ENCODE measurements around the gene GTF2H2C.
"Not testable (repeated sequence)": the region's sequence is repeated elsewhere in the genome, so short reads cannot be mapped to it uniquely, and the experiment has no call there.

GTF2H2C gene

DNA sequence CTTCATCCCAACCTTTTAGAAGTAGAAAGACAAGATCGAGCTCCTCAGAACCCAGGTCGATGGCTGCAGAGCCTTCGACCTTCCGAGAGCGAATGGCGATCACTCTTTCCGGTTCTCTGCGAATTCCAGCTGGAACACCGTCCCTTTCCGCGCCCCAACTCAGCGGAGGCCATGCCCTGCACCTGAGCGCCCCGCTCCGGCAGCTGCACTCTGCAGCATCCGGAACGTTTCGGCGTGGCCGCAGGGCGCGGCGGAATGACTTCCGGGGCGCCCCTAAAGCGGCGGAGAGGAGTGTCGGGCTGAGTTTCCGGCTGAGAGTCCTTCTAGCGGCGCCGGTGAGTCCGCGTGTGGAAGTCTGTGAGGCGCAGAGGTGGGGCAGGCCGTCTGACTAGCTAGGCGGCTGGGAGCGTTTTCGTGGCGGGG is at the start of gene GTF2H2C:
GTF2H2C (plus strand) TSS at position 284 of the 423 bp plus-strand sequence. CDS start 4,942 bp downstream, outside the sequence.
- peak; percentile 55 for DNase-seq (ENCODE audit: low read depth)

DNA sequence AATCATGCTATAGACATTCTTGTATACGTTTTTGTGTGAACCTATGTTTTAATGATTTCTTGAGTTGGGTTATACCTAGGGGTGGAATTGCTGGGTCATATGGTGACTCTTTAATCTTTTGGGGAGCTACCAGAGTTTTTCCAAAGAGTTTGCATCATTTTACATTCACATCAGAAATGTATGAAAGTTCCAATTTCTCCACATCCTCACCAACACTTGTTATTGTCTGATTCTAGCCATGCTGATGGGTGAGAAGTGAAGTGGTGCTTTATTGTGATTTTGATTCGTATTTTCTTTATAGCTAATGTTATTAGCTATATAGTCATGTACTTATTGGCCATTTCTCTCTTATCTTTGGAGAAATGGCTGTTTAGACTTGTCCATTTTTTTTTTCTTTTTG is 49.3 kb upstream of the GTF2H2C start:
- no peak for DNase-seq (ENCODE audit: low read depth)

DNA sequence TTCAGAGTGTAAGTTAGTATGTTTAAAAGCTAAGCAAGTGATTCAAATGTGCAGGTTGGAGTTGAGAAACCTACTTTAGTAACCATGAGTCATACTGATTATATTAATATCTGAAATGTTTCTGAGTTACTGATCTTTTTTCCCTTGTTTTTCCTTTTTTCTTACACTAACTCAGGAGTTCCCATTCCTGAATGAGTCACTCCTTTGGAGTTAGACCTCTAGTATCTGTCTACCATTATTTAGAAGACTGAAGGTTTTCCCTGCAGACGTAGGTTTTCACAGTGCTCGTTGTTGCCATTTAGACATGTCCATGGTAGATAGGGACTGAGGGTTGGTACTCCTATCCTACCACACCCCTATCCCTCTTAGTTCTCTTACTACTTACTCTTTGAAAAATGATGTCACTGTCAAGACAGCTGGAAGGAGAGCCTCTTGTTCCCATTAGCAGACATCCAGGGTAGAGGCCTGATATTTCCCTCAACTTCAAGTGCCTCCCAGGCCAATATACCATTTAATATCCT is 47.2 kb upstream of the GTF2H2C start:
- DNase-seq (ENCODE audit: low read depth) = no peak

DNA sequence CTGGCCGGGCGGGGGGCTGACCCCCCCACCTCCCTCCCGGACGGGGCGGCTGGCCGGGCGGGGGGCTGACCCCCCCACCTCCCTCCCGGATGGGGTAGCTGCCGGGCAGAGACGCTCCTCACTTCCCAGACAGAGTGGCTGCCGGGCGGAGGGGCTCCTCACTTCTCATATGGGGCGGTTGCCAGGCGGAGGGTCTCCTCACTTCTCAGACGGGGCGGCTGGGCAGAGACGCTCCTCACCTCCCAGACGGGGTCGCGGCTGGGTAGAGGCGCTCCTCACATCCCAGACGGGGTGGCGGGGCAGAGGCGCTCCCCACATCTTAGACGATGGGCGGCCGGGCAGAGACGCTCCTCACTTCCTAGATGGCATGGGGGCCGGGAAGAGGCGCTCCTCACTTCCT is 44.4 kb upstream of the GTF2H2C start:
- DNase-seq (ENCODE audit: low read depth) = not testable (repeated sequence)

DNA sequence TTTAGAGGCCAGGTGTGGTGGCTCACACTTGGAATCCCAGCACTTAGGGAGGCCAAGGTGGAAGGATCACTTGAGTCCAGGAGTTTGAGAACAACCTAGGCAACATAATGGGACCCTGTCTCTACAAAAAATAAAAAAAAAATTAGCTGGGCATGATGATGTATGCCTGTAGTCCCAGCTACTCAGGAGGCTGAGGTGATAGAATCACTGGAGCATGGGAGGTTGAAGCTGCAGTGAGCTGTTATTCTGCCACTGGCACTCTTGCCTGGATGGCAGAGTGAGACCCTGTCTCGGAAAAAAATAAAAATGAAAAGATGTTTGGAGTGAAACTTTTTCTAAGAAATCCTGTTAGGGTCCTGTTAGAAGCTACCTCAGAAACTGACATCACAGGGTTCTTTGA is 43.2 kb upstream of the GTF2H2C start:
- DNase-seq (ENCODE audit: low read depth) = no peak

DNA sequence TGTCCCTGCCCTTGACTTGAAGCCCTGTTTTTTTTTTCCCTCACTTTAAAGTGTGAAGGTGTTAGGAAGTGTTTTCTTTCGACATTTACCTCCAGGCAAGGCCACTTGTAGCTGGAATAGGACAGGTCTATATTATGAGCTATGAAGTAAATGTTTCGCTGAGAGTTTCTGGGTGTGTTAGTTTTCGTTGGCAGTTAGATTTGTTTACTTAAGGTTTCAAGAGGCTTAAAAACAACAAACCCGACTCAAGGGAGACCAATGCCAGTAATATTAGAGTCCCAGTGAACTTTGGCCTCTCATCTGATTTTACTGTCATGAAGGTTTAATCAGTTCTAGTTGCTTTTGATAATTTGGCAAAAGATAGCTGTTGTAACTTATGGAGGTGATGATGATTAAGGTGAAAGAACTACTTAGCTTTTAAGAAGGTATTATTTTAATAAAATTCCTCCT is 42.2 kb upstream of the GTF2H2C start:
- no peak for DNase-seq (ENCODE audit: low read depth)

DNA sequence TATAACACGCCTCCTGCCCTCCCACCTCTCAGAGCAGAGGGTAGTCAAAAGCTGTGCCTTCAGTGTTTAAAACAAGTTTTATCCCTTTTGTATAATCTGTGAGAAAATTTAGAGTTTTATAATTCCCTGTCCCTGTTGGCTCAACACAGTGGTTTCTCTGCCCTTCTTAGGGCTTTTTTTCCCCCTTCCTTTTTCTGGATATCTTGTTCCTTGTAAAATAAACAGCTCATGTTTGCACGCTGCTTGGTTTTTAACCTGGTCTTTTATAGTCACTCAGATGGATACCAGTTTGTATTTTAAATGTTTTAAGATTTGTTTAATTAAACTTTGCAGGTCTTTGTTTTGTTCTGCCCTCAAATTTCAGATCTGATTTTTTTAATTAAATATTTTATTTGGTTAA is 40.7 kb upstream of the GTF2H2C start:
- no peak for DNase-seq (ENCODE audit: low read depth)

DNA sequence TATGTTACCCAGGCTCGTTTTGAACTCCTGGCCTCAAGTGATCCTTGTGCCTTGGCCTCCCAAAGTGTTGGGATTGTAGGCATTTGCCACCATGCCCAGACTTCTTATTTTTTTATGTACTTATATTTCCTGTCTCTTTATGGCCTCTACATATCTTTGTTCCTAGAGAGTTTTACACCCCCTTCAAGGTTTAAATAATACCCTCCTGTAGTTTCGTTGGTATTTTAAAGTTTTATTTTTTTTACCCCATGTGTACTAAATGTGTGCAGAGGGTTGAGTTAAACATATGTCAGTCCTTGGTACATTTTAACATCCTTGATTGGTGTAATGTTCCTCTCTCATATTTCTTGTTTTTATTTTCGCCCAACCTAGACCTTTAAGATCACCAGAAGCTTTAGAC is 38.0 kb upstream of the GTF2H2C start:
- DNase-seq (ENCODE audit: low read depth) = no peak

DNA sequence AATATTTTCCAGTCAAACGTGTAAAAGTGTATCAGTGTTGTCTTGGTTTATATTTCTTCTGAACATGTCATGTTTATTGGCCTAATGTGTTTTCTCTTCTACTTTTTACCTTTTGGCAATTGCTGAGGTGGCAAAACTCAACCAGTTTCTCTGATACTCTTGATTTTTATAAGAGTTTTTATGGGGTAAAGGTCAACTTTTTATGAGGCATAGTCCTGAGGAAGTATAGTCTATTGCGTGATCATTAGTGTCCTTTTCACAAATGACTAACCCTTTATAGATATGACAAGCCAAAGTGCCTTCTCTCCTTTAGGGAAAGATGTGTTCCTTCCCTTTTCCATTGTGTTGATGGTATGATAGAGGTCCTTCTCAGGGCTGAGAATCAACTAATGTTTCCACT is 34.5 kb upstream of the GTF2H2C start:
- no peak for DNase-seq (ENCODE audit: low read depth)

DNA sequence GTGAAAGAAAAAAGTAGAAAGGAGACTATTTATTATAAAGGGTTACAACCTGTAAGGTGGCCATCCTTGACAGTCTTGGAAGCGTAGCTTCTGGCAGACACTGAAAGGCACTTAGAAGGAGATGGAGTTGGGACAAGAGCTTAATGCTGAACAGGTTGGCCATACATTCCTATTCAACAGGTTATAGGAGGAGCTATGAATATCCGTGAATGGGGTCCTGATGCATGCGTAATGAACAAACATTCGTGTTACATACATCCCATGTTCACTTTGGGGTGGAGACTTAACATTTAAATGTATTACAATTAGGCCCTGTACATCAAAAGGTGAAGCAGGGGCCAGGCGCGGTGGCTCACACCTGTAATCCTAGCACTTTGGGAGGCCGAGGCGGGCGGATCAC is 33.3 kb upstream of the GTF2H2C start:
- no peak for DNase-seq (ENCODE audit: low read depth)

DNA sequence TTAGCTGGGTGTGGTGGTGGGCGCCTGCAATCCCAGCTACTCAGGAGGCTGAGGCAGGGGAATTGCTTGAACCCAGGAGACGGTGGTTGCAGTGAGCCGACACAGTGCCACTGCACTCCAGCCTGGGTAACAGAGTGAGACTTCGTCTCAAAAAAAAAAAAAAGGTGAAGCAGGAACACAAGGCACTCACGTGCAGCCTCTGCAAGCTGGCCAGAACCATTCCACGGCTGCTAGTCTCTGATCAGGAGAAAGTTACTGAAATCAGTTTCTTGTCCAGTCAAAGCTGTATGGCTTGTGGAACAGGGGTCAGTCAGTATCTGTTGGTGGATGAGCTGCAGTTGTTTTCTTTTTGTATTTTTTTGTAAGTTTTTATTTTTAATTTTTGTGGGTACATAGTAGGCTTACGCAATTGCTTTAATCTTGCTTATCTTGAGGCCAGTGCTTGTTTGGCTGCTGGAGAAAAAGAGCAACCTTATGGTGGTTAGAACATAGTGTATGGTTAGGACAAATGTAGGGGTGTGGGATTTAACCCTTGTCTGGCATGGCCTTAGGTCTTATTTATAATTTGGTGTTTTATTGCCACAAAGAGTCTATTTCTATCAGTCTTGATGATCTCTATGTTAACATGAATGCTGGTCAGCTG is 32.7 kb upstream of the GTF2H2C start:
- no peak for DNase-seq (ENCODE audit: low read depth)

DNA sequence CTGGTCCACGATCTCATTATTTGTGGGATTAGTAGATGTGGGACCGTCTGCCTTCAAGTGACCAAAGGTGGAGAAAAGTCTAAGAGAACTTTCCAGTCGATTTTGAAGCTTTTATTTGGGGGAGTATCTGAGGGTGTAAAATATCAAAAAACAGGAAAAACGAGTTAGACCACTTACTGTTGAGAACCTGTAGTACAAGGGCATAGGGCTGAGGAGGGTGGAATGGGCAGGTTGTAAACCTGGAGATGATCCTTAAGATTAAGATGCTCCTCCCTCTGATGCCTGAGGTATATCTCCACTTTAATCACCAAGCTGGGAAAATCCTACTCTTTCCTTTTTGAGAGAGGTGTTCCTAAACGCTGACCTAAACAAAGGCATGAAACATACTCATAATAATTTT is 32.0 kb upstream of the GTF2H2C start:
- no peak for DNase-seq (ENCODE audit: low read depth)

DNA sequence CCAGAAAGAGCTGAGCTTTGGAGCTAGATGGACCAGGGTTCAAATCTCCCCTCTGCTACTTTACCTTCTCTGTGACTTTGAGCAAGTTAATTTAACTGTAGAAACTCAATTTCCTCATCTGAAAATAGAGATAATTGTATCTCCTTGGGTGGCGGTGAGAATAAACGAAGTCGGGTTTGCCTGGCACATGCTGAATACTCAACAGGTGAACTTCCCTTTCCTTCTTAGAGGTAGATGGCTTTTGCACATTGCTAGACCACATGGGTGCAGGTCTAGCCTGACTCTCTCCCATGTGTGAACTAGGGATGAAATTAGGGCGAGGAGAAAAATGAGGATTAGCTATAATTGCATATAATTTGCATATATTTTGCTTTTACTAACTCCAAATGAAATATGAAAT is 31.4 kb upstream of the GTF2H2C start:
- no peak for DNase-seq (ENCODE audit: low read depth)

DNA sequence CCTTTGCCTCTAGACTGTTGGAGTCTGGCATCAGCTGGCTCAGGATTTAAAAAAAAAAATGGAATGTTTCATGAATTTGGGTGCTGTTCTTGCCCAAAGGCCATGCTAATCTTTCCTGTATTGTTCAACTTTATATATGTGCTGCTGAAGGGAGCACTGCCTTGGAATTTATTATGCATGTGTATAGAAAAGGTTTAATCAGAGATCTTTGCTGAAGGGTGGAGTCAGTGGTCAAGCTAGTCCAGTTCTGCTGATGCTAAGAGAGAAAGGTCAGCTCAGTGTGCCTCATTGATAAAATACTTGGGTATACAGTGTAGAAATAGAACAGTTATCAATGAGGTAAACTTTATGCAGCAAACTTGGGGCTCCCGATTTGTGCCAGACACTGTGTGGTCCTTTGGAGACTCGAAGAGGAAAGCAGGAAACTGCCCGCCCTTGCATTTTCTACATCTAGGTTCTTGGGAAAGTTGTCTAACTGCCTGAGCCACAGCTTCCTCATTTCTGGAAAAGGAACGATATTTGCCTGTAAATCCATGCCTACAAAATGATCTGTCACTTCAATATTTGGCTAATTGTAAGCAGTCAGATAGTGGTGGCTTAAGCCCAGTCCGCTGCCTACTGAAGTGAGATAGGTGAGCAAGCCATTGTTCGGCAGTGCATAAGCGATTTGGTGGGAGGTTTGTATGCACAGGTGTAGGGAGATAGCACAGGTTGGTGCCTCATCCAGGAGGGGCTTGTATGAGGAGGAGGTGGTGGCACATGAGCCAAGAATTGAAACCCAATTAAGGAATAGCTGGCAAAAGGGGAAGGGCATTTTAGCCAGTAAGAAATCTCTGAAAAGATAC is 29.2 kb upstream of the GTF2H2C start:
- no peak for DNase-seq (ENCODE audit: low read depth)

DNA sequence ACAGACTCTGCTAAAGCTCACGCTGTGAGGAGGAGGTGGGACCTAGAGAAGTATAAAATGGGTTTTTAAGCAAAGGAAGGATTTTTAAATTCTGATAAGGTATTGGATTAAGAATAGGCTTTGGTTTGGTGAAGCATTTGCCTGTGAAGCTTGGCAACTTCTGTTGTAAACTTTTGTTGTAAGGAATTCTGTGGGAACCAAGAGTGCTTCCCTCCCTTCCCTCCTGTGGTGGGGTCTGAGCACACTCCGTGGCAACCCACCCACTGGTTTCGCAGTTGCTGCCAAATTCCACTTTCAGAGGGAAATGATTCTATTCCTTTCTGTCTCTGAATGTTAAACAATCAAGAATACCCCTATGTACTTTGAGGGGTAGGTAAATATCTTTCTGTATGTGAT is 28.6 kb upstream of the GTF2H2C start:
- no peak for DNase-seq (ENCODE audit: low read depth)

DNA sequence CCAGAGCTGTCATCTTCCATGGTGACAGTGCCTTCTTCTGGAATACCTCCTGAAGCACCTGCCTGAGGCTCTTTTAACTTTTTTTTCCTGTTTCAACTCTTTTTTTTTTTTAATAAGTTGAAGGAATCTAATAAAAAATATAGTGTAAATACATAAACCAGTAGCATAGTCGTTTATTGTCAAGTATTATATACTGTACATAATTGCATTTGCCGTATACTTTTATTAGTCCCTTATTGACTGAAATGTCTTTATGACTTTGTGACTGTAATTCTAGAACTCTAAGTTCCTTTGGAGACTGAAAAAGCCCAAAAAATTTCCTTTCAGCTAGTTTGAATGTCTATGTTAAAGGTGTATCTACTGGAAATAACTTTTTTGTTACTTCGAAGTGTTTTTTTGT is 22.1 kb upstream of the GTF2H2C start:
- DNase-seq (ENCODE audit: low read depth) = not testable (repeated sequence)

DNA sequence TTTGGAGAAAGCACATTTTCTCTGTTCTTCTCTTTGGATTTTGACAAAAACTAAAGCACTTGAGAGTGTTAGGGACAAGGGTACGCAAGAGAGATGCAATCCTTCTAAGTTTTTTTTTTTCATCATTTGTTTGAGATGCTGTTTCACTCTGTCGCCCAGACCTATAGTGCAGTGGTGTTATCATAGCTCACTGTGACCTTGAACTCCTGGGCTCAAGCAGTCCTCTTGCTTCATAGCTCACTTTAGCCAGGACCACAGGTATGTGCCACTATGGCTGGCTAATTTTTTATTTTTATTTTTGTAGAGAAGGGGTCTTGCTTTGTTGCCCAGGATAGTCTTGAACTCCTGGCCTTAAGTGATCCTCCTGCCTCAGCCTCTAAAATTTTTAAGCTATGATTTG is 21.3 kb upstream of the GTF2H2C start:
- DNase-seq (ENCODE audit: low read depth) = not testable (repeated sequence)

DNA sequence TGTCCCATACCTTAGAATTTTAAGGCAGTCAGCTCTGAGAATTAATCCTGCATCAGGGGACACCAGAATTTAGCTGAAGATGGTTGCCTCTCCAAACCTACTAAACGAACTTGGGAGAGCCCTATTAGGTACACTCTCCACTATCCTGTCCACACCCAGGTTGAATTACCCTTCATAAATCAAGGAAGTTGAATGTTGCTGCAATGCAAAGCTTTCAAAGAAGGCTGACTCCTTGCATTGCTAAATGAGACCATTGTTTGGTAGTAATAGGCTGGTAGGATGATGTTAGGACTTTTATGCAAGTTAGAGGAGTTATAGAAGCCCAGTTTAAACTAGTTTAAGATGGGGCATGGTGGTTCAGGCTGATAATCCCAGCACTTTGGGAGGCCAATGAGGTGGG is 18.6 kb upstream of the GTF2H2C start:
- not testable (repeated sequence) for DNase-seq (ENCODE audit: low read depth)

DNA sequence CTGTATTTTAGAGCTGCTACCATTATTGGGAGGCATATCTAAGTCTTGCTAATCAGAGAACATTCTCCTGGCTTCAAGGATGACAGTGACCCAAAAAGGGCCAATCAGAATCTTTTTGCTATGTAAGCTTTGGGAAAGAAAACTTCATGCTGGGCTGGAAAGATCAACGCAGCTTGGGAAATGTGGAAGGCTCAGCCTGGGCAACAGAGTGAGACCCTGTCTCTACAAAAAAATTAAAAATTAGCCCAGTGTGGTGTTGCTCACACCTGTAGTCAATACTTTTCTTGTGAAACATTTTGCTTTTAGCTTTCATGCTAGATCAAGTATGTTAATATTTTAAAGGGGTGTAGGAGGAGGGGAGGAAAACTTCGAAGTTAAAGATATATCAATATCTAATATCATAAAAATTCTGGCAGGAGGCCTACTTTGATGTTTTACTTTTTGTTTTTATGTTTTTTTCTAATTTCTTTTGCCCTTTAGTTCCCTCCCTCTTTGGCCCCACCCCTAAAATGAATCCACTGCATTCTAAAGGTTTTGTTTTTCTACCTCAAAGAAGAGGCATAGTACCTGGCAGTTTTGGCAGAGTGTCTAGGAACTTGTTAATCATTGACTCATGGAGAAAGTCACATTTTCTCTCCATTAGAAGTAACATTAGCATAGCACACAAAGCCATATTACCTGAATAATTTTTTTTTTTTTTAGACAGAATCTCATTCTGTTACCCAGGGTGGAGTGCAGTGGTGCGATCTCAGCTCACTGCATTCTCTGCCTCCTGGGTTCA is 17.0 kb upstream of the GTF2H2C start:
- DNase-seq (ENCODE audit: low read depth) = not testable (repeated sequence)

DNA sequence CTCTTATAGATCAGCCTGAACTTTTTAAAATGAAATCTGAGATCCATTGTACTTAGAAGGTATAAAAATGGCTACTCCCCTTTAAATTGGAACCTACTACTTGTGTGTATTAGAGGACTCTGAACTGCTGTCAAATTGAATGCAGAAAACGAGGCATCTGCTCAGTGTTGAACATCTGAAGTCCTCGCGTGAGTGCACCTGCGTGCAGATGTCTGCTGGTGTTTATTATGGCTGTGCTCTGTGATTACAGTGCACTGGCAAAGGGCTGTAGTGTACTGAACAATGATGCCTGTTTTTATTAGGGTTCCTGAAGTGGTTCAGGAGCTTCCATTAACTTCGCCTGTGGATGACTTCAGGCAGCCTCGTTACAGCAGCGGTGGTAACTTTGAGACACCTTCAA is 15.4 kb upstream of the GTF2H2C start:
- DNase-seq (ENCODE audit: low read depth) = not testable (repeated sequence)

DNA sequence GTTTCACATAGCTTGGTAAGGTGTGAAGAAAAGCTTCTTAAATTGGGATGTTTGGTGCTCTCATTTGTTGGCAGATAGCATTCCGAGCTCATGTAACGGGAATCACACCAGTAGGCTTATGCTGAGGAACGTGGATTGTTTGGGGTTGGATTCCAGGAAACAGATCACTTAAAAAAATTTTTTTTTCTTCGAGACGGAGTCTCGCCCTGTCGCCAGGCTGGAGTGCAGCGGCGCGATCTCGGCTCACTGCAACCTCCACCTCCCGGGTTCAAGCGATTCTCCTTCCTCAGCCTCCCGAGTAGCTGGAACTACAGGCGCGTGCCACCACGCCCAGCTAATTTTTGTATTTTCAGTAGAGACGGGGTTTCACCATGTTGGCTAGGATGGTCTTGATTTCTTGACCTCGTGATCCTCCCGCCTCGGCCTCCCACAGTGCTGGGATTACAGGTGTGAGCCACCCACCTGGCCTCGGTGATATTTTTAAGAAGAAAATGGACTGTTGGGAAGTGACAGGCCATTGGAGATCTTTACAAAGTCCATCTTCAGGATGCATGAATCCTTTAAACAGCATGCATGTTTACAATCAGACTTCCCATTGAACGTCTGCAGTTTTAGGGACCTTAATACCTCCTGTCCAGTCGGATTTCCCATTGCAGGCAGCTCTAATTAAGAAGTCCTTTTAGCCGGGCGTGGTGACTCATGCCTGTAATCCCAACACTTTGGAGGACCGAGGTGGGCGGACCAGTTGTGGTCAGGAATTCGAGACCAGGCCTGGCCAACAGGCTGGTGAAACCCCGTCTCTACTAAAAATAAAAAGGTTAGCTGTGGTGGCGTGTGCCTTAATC is 818 bp downstream of the GTF2H2C start:
- DNase-seq (ENCODE audit: low read depth) = not testable (repeated sequence)
